GM12872 (cell line): ENCODE measurements around the gene CARD19.

Source experiments
- TF ChIP-seq, protein P1 (sequence below): IDR thresholded peaks from 3 replicates; pipeline ENCODE4 v1.5.1; 2011; ENCODE audit warnings: low read depth, mild to moderate bottlenecking, low read length, moderate library complexity; ENCODE audit not compliant: insufficient read depth

Gene CARD19

GRCh38 chr9:93128011-93128714, 32.1 kb downstream of the CARD19 start:
- TF ChIP-seq, protein P1, sequence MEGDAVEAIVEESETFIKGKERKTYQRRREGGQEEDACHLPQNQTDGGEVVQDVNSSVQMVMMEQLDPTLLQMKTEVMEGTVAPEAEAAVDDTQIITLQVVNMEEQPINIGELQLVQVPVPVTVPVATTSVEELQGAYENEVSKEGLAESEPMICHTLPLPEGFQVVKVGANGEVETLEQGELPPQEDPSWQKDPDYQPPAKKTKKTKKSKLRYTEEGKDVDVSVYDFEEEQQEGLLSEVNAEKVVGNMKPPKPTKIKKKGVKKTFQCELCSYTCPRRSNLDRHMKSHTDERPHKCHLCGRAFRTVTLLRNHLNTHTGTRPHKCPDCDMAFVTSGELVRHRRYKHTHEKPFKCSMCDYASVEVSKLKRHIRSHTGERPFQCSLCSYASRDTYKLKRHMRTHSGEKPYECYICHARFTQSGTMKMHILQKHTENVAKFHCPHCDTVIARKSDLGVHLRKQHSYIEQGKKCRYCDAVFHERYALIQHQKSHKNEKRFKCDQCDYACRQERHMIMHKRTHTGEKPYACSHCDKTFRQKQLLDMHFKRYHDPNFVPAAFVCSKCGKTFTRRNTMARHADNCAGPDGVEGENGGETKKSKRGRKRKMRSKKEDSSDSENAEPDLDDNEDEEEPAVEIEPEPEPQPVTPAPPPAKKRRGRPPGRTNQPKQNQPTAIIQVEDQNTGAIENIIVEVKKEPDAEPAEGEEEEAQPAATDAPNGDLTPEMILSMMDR: no peak

GRCh38 chr9:93128715-93129224, 32.8 kb downstream of the CARD19 start:
- TF ChIP-seq, protein P1: no peak

DNA sequence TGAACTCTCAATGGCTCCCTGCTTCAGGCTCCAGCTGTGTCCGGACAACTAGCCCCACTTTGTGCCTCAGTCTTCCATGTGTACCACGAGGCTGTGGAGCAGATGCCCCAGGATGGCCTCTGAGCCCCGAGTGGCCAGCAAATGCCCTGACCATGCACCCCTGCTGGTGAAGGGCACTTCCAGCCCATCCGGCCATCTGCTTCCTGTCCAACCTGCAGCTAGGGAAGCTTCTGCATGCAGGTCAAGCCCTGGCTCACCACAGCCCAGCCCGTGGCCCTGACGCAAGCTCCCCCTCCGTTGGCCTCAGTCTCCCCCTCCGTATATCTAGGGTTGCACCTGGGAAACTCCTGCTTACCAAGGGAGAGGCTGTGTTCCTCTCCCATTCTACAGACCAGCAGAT, 33.3 kb downstream of the CARD19 start:
- TF ChIP-seq, protein P1: no peak

GRCh38 chr9:93129691-93130500, 33.9 kb downstream of the CARD19 start:
- TF ChIP-seq, protein P1: no peak

GRCh38 chr9:93130861-93131481, 35.0 kb downstream of the CARD19 start:
- TF ChIP-seq, protein P1: 0 out of 3 replicates have a peak, but pooled peaks have one; percentile 5

DNA sequence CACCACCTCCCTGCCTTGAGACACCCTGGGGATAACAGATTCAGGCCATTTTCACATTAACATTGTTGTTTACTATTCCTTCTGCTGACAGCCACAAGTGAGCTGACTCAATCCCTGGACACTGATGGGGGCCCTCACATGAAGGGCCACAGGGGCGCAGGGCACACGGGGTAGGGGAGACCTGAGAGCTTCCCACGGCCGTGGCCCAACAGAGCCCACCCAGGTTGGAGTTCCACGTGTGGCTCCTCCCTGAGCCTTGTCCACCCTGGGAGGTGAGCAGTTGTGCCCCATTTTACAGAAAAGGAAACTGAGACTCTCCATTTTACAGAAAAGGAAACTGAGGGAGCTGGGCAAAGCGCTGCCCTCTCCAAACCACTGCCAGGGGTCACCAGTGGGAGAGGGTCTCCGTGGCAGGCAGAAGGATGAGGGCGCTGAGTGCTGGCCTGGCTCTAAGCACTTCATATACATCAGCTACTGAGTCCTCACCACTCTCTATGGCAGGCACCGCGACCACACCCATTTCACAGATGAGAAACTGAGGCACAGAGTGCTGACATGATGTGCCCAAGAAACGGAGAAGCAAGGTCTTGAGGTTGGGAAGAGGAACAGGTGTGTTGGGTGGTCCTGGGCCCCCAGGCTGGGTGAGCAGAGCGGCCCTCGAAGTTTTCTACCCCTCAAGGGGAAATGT, 35.7 kb downstream of the CARD19 start:
- TF ChIP-seq, protein P1: no peak
